ENCODE results near the gene CDH24.

CDH24 gene

GRCh38 chr14:23095196-23096108 is 38.1 kb upstream of the CDH24 start, which contains the start of gene C14orf119:
C14orf119 (plus strand) TSS chr14:23095505; CDS start chr14:23097659, 2,154 bp downstream.
- in situ Hi-C loops (cut with MboI; ENCODE audit: low sequenced_read_pairs) = no loop called here
- DNase-seq (ENCODE audit: low spot score in 2 of 2) = peak; percentile 99
- H3K36me3 ChIP-seq (replicated peaks) = peaks cover 46% of the 10 kb centered on the region
- no peaks in the 10 kb centered on the region for H3K9me3 ChIP-seq
- H3K4me1 ChIP-seq = peaks cover 14% of the 10 kb centered on the region
- H3K27me3 ChIP-seq (ENCODE audit: low read depth) = no peaks in the 10 kb centered on the region
- H3K4me3 ChIP-seq = peak within 1 kb of the TSS; percentile 98

GRCh38 chr14:23094666-23095195 is 37.4 kb upstream of the CDH24 start, which contains the start of gene ACIN1:
ACIN1 (minus strand) TSS chr14:23095136; CDS start chr14:23095112, 24 bp downstream.
- DNase-seq (ENCODE audit: low spot score in 2 of 2) = peak in 1 of 2 experiments; percentile 94
- peaks cover 53% of the 10 kb centered on the region for H3K36me3 ChIP-seq (replicated peaks)
- H3K4me1 ChIP-seq = peaks cover 14% of the 10 kb centered on the region
- peak within 1 kb of the TSS; percentile 98 for H3K4me3 ChIP-seq
- H3K9me3 ChIP-seq = no peaks in the 10 kb centered on the region
- no peaks in the 10 kb centered on the region for H3K27me3 ChIP-seq (ENCODE audit: low read depth)
- in situ Hi-C loops (cut with MboI; ENCODE audit: low sequenced_read_pairs) = no loop called here

GRCh38 chr14:23093991-23094665 is 36.8 kb upstream of the CDH24 start:
- no peaks in the 10 kb centered on the region for H3K27me3 ChIP-seq (ENCODE audit: low read depth)
- H3K36me3 ChIP-seq (replicated peaks) = peaks cover 58% of the 10 kb centered on the region
- DNase-seq (ENCODE audit: low spot score in 2 of 2) = peak in 1 of 2 experiments; percentile 90
- H3K9me3 ChIP-seq = no peaks in the 10 kb centered on the region
- in situ Hi-C loops (cut with MboI; ENCODE audit: low sequenced_read_pairs) = no loop called here
- peaks cover 14% of the 10 kb centered on the region for H3K4me1 ChIP-seq
- peak overlapping the region; percentile 98 for H3K4me3 ChIP-seq

- H3K9me3 ChIP-seq = no peaks in the 10 kb centered on the region
- peaks cover 14% of the 10 kb centered on the region for H3K4me1 ChIP-seq
- peaks cover 60% of the 10 kb centered on the region for H3K36me3 ChIP-seq (replicated peaks)
- no peaks in the 10 kb centered on the region for H3K27me3 ChIP-seq (ENCODE audit: low read depth)
- in situ Hi-C loops (cut with MboI; ENCODE audit: low sequenced_read_pairs) = no loop called here
- DNase-seq (ENCODE audit: low spot score in 2 of 2) = no peak
- peak overlapping the region; percentile 98 for H3K4me3 ChIP-seq
Observed at GRCh38 chr14:23093526-23093925, 36.2 kb upstream of the CDH24 start.

GRCh38 chr14:23093104-23093503 is 35.8 kb upstream of the CDH24 start:
- peaks cover 62% of the 10 kb centered on the region for H3K36me3 ChIP-seq (replicated peaks)

GRCh38 chr14:23091294-23092225 is 34.2 kb upstream of the CDH24 start:
- DNase-seq (ENCODE audit: low spot score in 2 of 2) = no peak
- Histone ChIP-seq H3K4me3 (no peak overlapping the region), H3K27me3 (ENCODE audit: low read depth) (no peaks in the 10 kb centered on the region), H3K36me3 (replicated peaks) (peaks cover 61% of the 10 kb centered on the region), H3K4me1 (peaks cover 9% of the 10 kb centered on the region), H3K9me3 (no peaks in the 10 kb centered on the region)
- in situ Hi-C loops (cut with MboI; ENCODE audit: low sequenced_read_pairs) = no loop called here

More at GRCh38 chr14:23093104-23093503, 35.8 kb upstream of the CDH24 start:
- Histone ChIP-seq H3K27me3 (ENCODE audit: low read depth) (no peaks in the 10 kb centered on the region), H3K4me1 (peaks cover 14% of the 10 kb centered on the region), H3K4me3 (no peak overlapping the region), H3K9me3 (no peaks in the 10 kb centered on the region)
- in situ Hi-C loops (cut with MboI; ENCODE audit: low sequenced_read_pairs) = no loop called here
- no peak for DNase-seq (ENCODE audit: low spot score in 2 of 2)

- Histone ChIP-seq H3K4me1 (peaks cover 9% of the 10 kb centered on the region), H3K4me3 (no peak overlapping the region), H3K36me3 (replicated peaks) (peaks cover 71% of the 10 kb centered on the region), H3K9me3 (no peaks in the 10 kb centered on the region), H3K27me3 (ENCODE audit: low read depth) (no peaks in the 10 kb centered on the region)
- DNase-seq (ENCODE audit: low spot score in 2 of 2) = no peak
- in situ Hi-C loops (cut with MboI; ENCODE audit: low sequenced_read_pairs) = no loop called here
Observed at GRCh38 chr14:23090254-23090636, 32.9 kb upstream of the CDH24 start.

GRCh38 chr14:23089498-23090253 is 32.4 kb upstream of the CDH24 start:
- Histone ChIP-seq H3K4me3 (no peak overlapping the region), H3K27me3 (ENCODE audit: low read depth) (no peaks in the 10 kb centered on the region), H3K4me1 (peaks cover 9% of the 10 kb centered on the region), H3K9me3 (no peaks in the 10 kb centered on the region), H3K36me3 (replicated peaks) (peaks cover 75% of the 10 kb centered on the region)
- DNase-seq (ENCODE audit: low spot score in 2 of 2) = no peak
- in situ Hi-C loops (cut with MboI; ENCODE audit: low sequenced_read_pairs) = no loop called here

- Histone ChIP-seq H3K4me3 (no peak overlapping the region), H3K4me1 (no peaks in the 10 kb centered on the region), H3K9me3 (no peaks in the 10 kb centered on the region), H3K36me3 (replicated peaks) (peaks cover 77% of the 10 kb centered on the region), H3K27me3 (ENCODE audit: low read depth) (no peaks in the 10 kb centered on the region)
- in situ Hi-C loops (cut with MboI; ENCODE audit: low sequenced_read_pairs) = no loop called here
- no peak for DNase-seq (ENCODE audit: low spot score in 2 of 2)
Observed at GRCh38 chr14:23086565-23086964, 29.2 kb upstream of the CDH24 start.

GRCh38 chr14:23085458-23085857 is 28.1 kb upstream of the CDH24 start:
- Histone ChIP-seq H3K4me3 (no peak overlapping the region), H3K27me3 (ENCODE audit: low read depth) (no peaks in the 10 kb centered on the region), H3K9me3 (no peaks in the 10 kb centered on the region), H3K4me1 (no peaks in the 10 kb centered on the region), H3K36me3 (replicated peaks) (peaks cover 83% of the 10 kb centered on the region)
- no peak for DNase-seq (ENCODE audit: low spot score in 2 of 2)
- in situ Hi-C loops (cut with MboI; ENCODE audit: low sequenced_read_pairs) = no loop called here

- Histone ChIP-seq H3K27me3 (ENCODE audit: low read depth) (no peaks in the 10 kb centered on the region), H3K36me3 (replicated peaks) (peaks cover 91% of the 10 kb centered on the region), H3K4me1 (no peaks in the 10 kb centered on the region), H3K9me3 (no peaks in the 10 kb centered on the region), H3K4me3 (no peak overlapping the region)
- in situ Hi-C loops (cut with MboI; ENCODE audit: low sequenced_read_pairs) = no loop called here
- no peak for DNase-seq (ENCODE audit: low spot score in 2 of 2)
Observed at GRCh38 chr14:23080474-23080873, 23.2 kb upstream of the CDH24 start.

- no peak for DNase-seq (ENCODE audit: low spot score in 2 of 2)
- H3K9me3 ChIP-seq = no peaks in the 10 kb centered on the region
- H3K4me1 ChIP-seq = no peaks in the 10 kb centered on the region
- in situ Hi-C loops (cut with MboI; ENCODE audit: low sequenced_read_pairs) = no loop called here
- no peak overlapping the region for H3K4me3 ChIP-seq
- no peaks in the 10 kb centered on the region for H3K27me3 ChIP-seq (ENCODE audit: low read depth)
- H3K36me3 ChIP-seq (replicated peaks) = peaks cover 87% of the 10 kb centered on the region
Observed at GRCh38 chr14:23079716-23080115, 22.4 kb upstream of the CDH24 start.
